Activated CD8-positive, alpha-beta memory T cell treated with anti-CD3 and anti-CD28 coated beads for 1 hour (primary cell): ENCODE results near the gene SMIM22.

ENCODE experiments used
- DNase-seq, 2 donors: peaks; one replicate each; pipeline ENCODE4 v3.0.0-alpha.2; 2020; ENCODE audit warnings: low read depth in 1 of 2; ENCODE audit errors: extremely low read depth in 1 of 2

The SMIM22 gene

GRCh38 chr16:4814542-4815173 lies 19.5 kb downstream of the SMIM22 start:
- DNase-seq: no peak

GRCh38 chr16:4820652-4821051 lies 25.5 kb downstream of the SMIM22 start:
- DNase-seq: no peak

GRCh38 chr16:4825196-4825595 lies 30.0 kb downstream of the SMIM22 start:
- no peak for DNase-seq

GRCh38 chr16:4826526-4826925 lies 31.4 kb downstream of the SMIM22 start:
- DNase-seq: no peak

GRCh38 chr16:4826980-4827379 lies 31.8 kb downstream of the SMIM22 start:
- DNase-seq: no peak

- DNase-seq: no peak
These were observed 33.6 kb downstream of the SMIM22 start for GRCh38 chr16:4828567-4829321.

GRCh38 chr16:4830408-4830807 lies 35.2 kb downstream of the SMIM22 start:
- no peak for DNase-seq

GRCh38 chr16:4831616-4832015 lies 36.4 kb downstream of the SMIM22 start:
- DNase-seq: no peak

- DNase-seq: no peak
These were observed 37.7 kb downstream of the SMIM22 start for GRCh38 chr16:4832698-4833343.

- no peak for DNase-seq
These were observed 38.4 kb downstream of the SMIM22 start for GRCh38 chr16:4833584-4833983.

GRCh38 chr16:4836727-4837126 lies 41.6 kb downstream of the SMIM22 start:
- no peak for DNase-seq

GRCh38 chr16:4837733-4838501 lies 42.7 kb downstream of the SMIM22 start:
- DNase-seq: no peak

- no peak for DNase-seq
These were observed 44.8 kb downstream of the SMIM22 start for GRCh38 chr16:4839942-4840341.

- DNase-seq: no peak
These were observed 45.8 kb downstream of the SMIM22 start for GRCh38 chr16:4840984-4841383.
